Sciatic nerve (tissue), 2 donors: ENCODE data around the gene SENP5. TPM values are rescaled to one million over a fixed set of nuclear protein-coding genes. Genes with fewer than 3 reads are reported as not detected.
"Not testable (repeated sequence)": the region's sequence is repeated elsewhere in the genome, so short reads cannot be mapped to it uniquely, and the experiment has no call there.

Experiments
- ATAC-seq: fragments of 200-7000 bp; cut with Tn5 transposase; one replicate; pipeline ENCODE4 v1.9.1; 2020; ENCODE audit warnings: mild to moderate bottlenecking, moderate library complexity
- DNase-seq: peaks from one replicate; pipeline ENCODE4 v3.0.0-alpha.2; 2020; ENCODE audit warnings: low spot score
- intact Hi-C: fragments of 100-400 bp; cut with DNase I; formaldehyde crosslinking; loops from one replicate; pipeline ENCODE4 v1.14.2; 2022
- total RNA-seq: library from RNA; stranded (reverse); fragmentation: NEBNext Ultra II Directional; extraction: Animal tissue kit (Norgen Biotek cat#: 25700); gene quantifications from one replicate; pipeline ENCODE4 v1.2.1, GENCODE V29; 2021
- donor health status: DM: no; HTN: no; CAD: no.
- donor health status: DM: no; HTN: no; CAD: no.

SENP5 gene
- total RNA-seq, 1 donor from 2014 or later: 50.3 TPM

- intact Hi-C loops, ATAC-seq, DNase-seq: not testable (repeated sequence)
These were observed 6.9 kb downstream of the SENP5 start for GRCh38 chr3:196874511-196875094.

GRCh38 chr3:196875258-196875657, 7.5 kb downstream of the SENP5 start:
- intact Hi-C loops: no loop called here
- ATAC-seq (no peak), DNase-seq (no peak)

GRCh38 chr3:196883361-196883760, 15.6 kb downstream of the SENP5 start:
- DNase-seq (no peak), ATAC-seq (no peak)
- intact Hi-C loops: no loop called here

- DNase-seq: no peak
- intact Hi-C loops: no loop called here
- ATAC-seq: no peak
These were observed 18.4 kb downstream of the SENP5 start for GRCh38 chr3:196886144-196886543.

- ATAC-seq: no peak
- intact Hi-C loops: no loop called here
- no peak for DNase-seq
These were observed 22.4 kb downstream of the SENP5 start for GRCh38 chr3:196889844-196890708.

GRCh38 chr3:196894557-196895295, 27.0 kb downstream of the SENP5 start:
- DNase-seq (no peak), ATAC-seq (no peak)
- intact Hi-C loops: no loop called here

GRCh38 chr3:196896229-196896628, 28.5 kb downstream of the SENP5 start:
- no peak for DNase-seq
- no peak for ATAC-seq
- intact Hi-C loops: no loop called here

- DNase-seq (no peak), ATAC-seq (no peak)
- intact Hi-C loops: no loop called here
These were observed 34.0 kb downstream of the SENP5 start for GRCh38 chr3:196901768-196902167.

GRCh38 chr3:196902296-196902695, 34.6 kb downstream of the SENP5 start:
- intact Hi-C loops: no loop called here
- DNase-seq (no peak), ATAC-seq (no peak)

GRCh38 chr3:196903740-196904139, 36.0 kb downstream of the SENP5 start:
- DNase-seq: no peak
- no peak for ATAC-seq
- intact Hi-C loops: no loop called here

- DNase-seq (no peak), ATAC-seq (no peak)
- intact Hi-C loops: no loop called here
These were observed 47.1 kb downstream of the SENP5 start for GRCh38 chr3:196914866-196915265.

GRCh38 chr3:196915375-196915774, 47.7 kb downstream of the SENP5 start:
- intact Hi-C loops: no loop called here
- DNase-seq: no peak
- no peak for ATAC-seq

- intact Hi-C loops: no loop called here
- DNase-seq (no peak), ATAC-seq (no peak)
These were observed 48.5 kb downstream of the SENP5 start for GRCh38 chr3:196916221-196916620.

- intact Hi-C loops: no loop called here
- ATAC-seq (no peak), DNase-seq (no peak)
These were observed 49.3 kb downstream of the SENP5 start for GRCh38 chr3:196916995-196917394.

GRCh38 chr3:196918968-196919367, 51.2 kb downstream of the SENP5 start:
- no peak for ATAC-seq
- intact Hi-C loops: no loop called here
- no peak for DNase-seq

GRCh38 chr3:196920733-196921132, 53.0 kb downstream of the SENP5 start:
- DNase-seq: no peak
- intact Hi-C loops: no loop called here

GRCh38 chr3:196927571-196928453, 60.1 kb downstream of the SENP5 start:
- ATAC-seq (no peak), DNase-seq (no peak)
- intact Hi-C loops: no loop called here

More at GRCh38 chr3:196920733-196921132, 53.0 kb downstream of the SENP5 start:
- no peak for ATAC-seq

GRCh38 chr3:196931157-196931556, 63.4 kb downstream of the SENP5 start:
- DNase-seq: no peak
- intact Hi-C loops: no loop called here
- no peak for ATAC-seq
